ENCODE measurements around the gene VAT1L.

DNA sequence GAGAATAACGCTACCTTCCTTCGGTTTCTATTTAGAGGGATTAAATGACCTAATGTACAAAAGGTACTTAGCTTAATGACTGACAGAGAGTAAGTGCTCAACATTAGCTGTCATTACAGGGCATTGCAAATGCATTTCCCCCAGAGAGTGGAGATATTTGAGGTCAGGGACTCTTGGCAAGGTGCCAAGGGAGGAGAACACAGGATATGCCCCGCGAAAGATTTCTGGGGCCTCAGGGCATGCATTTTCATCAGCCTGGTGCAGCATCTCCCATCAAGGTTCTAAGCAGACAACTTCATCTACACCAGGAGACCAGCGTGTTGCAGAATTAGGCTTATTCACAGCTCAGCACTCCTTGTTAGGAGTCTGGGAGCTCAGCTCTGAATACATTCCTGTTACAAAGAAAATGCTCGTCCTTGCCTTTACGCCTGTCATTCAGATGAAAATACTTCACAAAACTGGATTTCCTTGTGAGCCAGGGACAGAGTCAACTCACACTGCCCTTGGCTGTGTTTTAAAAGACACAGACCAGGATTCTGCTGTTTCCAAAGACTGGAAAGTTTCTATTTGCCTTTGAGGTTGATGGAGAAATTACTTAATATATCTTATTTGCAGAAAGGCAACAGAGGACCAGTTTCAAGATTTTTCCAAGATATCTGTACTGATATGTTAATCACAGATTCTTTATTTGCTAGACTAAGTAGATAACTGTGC is 108.2 kb downstream of the VAT1L start:
- TF ChIP-seq, protein P1, sequence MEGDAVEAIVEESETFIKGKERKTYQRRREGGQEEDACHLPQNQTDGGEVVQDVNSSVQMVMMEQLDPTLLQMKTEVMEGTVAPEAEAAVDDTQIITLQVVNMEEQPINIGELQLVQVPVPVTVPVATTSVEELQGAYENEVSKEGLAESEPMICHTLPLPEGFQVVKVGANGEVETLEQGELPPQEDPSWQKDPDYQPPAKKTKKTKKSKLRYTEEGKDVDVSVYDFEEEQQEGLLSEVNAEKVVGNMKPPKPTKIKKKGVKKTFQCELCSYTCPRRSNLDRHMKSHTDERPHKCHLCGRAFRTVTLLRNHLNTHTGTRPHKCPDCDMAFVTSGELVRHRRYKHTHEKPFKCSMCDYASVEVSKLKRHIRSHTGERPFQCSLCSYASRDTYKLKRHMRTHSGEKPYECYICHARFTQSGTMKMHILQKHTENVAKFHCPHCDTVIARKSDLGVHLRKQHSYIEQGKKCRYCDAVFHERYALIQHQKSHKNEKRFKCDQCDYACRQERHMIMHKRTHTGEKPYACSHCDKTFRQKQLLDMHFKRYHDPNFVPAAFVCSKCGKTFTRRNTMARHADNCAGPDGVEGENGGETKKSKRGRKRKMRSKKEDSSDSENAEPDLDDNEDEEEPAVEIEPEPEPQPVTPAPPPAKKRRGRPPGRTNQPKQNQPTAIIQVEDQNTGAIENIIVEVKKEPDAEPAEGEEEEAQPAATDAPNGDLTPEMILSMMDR (IDR thresholded peaks at IDR 0.05): no peak
- TF ChIP-seq POLR2A (IDR thresholded peaks at IDR 0.05): no peak

Measured in adrenal gland (tissue), 5 donors.